ENCODE results near the gene ASCC3. TPM values are rescaled to one million over a fixed set of nuclear protein-coding genes. Genes with fewer than 3 reads are reported as not detected.

The ASCC3 gene
- total RNA-seq, 1 experiment from 2014 or later, result 40.5 TPM

DNA sequence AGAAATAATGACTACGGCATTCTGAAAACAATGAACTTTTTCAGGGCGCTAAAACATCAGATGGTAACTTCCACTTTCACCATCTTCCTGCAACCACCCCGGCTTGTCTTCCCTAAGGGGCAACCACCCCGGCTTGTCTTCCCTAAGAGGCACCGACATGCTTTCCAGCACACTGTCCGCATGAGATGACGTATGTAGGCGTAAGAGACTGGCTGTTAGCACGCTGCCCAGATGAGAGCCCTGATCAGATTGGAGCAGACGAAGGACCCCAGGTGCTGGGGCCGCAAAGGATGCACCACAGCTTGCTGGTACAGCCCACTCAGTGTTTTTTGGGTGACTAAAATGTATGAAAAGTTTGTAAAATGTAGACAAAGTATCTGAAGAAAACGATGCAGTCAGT is 29.3 kb downstream of the ASCC3 start (continued):
- TF ChIP-seq, protein P1, sequence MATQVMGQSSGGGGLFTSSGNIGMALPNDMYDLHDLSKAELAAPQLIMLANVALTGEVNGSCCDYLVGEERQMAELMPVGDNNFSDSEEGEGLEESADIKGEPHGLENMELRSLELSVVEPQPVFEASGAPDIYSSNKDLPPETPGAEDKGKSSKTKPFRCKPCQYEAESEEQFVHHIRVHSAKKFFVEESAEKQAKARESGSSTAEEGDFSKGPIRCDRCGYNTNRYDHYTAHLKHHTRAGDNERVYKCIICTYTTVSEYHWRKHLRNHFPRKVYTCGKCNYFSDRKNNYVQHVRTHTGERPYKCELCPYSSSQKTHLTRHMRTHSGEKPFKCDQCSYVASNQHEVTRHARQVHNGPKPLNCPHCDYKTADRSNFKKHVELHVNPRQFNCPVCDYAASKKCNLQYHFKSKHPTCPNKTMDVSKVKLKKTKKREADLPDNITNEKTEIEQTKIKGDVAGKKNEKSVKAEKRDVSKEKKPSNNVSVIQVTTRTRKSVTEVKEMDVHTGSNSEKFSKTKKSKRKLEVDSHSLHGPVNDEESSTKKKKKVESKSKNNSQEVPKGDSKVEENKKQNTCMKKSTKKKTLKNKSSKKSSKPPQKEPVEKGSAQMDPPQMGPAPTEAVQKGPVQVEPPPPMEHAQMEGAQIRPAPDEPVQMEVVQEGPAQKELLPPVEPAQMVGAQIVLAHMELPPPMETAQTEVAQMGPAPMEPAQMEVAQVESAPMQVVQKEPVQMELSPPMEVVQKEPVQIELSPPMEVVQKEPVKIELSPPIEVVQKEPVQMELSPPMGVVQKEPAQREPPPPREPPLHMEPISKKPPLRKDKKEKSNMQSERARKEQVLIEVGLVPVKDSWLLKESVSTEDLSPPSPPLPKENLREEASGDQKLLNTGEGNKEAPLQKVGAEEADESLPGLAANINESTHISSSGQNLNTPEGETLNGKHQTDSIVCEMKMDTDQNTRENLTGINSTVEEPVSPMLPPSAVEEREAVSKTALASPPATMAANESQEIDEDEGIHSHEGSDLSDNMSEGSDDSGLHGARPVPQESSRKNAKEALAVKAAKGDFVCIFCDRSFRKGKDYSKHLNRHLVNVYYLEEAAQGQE (IDR thresholded peaks at IDR 0.05; ENCODE audit: low read depth), result no peak
- no peak for TF ChIP-seq ZFX (IDR thresholded peaks at IDR 0.05)
- TF ChIP-seq, protein P2, sequence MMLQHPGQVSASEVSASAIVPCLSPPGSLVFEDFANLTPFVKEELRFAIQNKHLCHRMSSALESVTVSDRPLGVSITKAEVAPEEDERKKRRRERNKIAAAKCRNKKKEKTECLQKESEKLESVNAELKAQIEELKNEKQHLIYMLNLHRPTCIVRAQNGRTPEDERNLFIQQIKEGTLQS (IDR thresholded peaks at IDR 0.05), result no peak
- TF ChIP-seq POLR2AphosphoS5 (IDR thresholded peaks at IDR 0.05; ENCODE audit: low read depth, low read length), result no peak
- TF ChIP-seq SIN3A (IDR thresholded peaks at IDR 0.05; ENCODE audit: low read depth), result no peak

- no peaks in the 10 kb centered on the region for H3K9me2 ChIP-seq (ENCODE audit: insufficient read depth)
- H3K79me2 ChIP-seq (ENCODE audit: insufficient read depth, low read length), result peaks cover 8% of the 10 kb centered on the region
- no peak overlapping the region for H3K4me3 ChIP-seq (replicated peaks in 1 of 2; ENCODE audit: low read depth in 1 of 2, low read length in 2 of 2)
- no peaks in the 10 kb centered on the region for H3K4me1 ChIP-seq (ENCODE audit: control insufficient read depth in 1 of 2, insufficient read depth in 2 of 2, low read length in 2 of 2)
- ChIA-PET POLR2A (no interaction called here), RAD21 (ENCODE audit: low non-redundant PET in 1 of 2, low total read pairs in 2 of 2, uncharacterized antibody in 2 of 2, unreplicated experiment in 2 of 2) (interaction anchor here in 1 of 2 experiments (0.7 kb wide), 1 partner anchor 327 kb away, joined by 7 read pairs; no protein-coding TSS in a partner anchor), CTCF (no interaction called here)
- no peaks in the 10 kb centered on the region for H3K36me3 ChIP-seq (ENCODE audit: control insufficient read depth in 1 of 2, insufficient read depth in 2 of 2, low read length in 2 of 2)
- no TSS peak for BruUV-seq (replicated peaks)
- H4K20me1 ChIP-seq (ENCODE audit: insufficient read depth), result no peaks in the 10 kb centered on the region; the same call in 1 of the 2 replicates
- H2AFZ ChIP-seq (ENCODE audit: low read depth, low read length, poor library complexity, severe bottlenecking), result no peak overlapping the region
- H3K27ac ChIP-seq (ENCODE audit: low read depth, low read length), result no peak overlapping the region
- no peak overlapping the region for H3K9ac ChIP-seq (ENCODE audit: low read length)
- DNase-seq (ENCODE audit: low read depth, low spot score), result no peak
- no peak overlapping the region for H3K4me2 ChIP-seq (ENCODE audit: low read length)
- TF ChIP-seq SP1 (IDR thresholded peaks at IDR 0.05; ENCODE audit: low read depth), result no peak
- TF ChIP-seq, protein P3, sequence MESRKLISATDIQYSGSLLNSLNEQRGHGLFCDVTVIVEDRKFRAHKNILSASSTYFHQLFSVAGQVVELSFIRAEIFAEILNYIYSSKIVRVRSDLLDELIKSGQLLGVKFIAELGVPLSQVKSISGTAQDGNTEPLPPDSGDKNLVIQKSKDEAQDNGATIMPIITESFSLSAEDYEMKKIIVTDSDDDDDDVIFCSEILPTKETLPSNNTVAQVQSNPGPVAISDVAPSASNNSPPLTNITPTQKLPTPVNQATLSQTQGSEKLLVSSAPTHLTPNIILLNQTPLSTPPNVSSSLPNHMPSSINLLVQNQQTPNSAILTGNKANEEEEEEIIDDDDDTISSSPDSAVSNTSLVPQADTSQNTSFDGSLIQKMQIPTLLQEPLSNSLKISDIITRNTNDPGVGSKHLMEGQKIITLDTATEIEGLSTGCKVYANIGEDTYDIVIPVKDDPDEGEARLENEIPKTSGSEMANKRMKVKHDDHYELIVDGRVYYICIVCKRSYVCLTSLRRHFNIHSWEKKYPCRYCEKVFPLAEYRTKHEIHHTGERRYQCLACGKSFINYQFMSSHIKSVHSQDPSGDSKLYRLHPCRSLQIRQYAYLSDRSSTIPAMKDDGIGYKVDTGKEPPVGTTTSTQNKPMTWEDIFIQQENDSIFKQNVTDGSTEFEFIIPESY (IDR thresholded peaks at IDR 0.05; ENCODE audit: extremely low read depth, insufficient replicate concordance, low read length), result no peak
- TF ChIP-seq SRF (IDR thresholded peaks at IDR 0.05; ENCODE audit: low read depth), result no peak
- TF ChIP-seq, protein P1 (IDR thresholded peaks at IDR 0.05; ENCODE audit: low read depth), result no peak
- TF ChIP-seq FOSL1 (IDR thresholded peaks at IDR 0.05; ENCODE audit: low read depth), result no peak
- no peak for TF ChIP-seq ZNF274 (IDR thresholded peaks at IDR 0.05; ENCODE audit: low read depth, low read length)
- no peak for TF ChIP-seq RAD21 (IDR thresholded peaks at IDR 0.05; ENCODE audit: low read depth)
- no peak for TF ChIP-seq TCF7L2 (IDR thresholded peaks at IDR 0.05; ENCODE audit: borderline replicate concordance, extremely low read depth, insufficient read depth, insufficient read length)
- no peak for TF ChIP-seq MAX (IDR thresholded peaks at IDR 0.05)
- no peak for TF ChIP-seq POLR2AphosphoS5 (IDR thresholded peaks at IDR 0.05; ENCODE audit: low read depth, low read length)
- no peak for TF ChIP-seq CBX3 (IDR thresholded peaks at IDR 0.05; ENCODE audit: low read depth)
- TF ChIP-seq ZFX (IDR thresholded peaks at IDR 0.05), result no peak
- TF ChIP-seq SIN3A (IDR thresholded peaks at IDR 0.05; ENCODE audit: low read depth), result no peak
- no peaks in the 10 kb centered on the region for H3K9me3 ChIP-seq (ENCODE audit: control insufficient read depth in 1 of 2, insufficient read depth in 1 of 2, low read depth in 1 of 2, low read length in 2 of 2)
- no peaks in the 10 kb centered on the region for H3K27me3 ChIP-seq (ENCODE audit: insufficient read depth, low read length)
- ATAC-seq, result no peak
- intact Hi-C loops (cut with micrococcal nuclease), result no loop called here
These were observed 31.0 kb downstream of the ASCC3 start for GRCh38 chr6:100850174-100850573.

All from HCT116 (cell line).